GM23338 (cell line): Measurements from ENCODE around the gene SEC14L1. TPM values are rescaled to one million over a fixed set of nuclear protein-coding genes. Genes with fewer than 3 reads are reported as not detected.
A peak's percentile ranks its signal among the peaks of the same experiment; 100 is the strongest.

ENCODE experiments used
- ATAC-seq: fragments of 200-7000 bp; cut with Tn5 transposase; 3 replicates; pipeline ENCODE4 v1.9.1; 2020
- DNase-seq: peaks from one replicate; pipeline ENCODE4 v3.0.0-alpha.2; 2015; ENCODE audit warnings: low spot score
- H2AFZ ChIP-seq: fragments of 200-600 bp; sonication (generic); 2 replicates; pipeline ENCODE4 v1.8.0; 2016; ENCODE audit warnings: antibody characterized with exemption, mild to moderate bottlenecking, moderate library complexity
- H3F3A ChIP-seq: fragments of 200-600 bp; sonication (generic); replicated peaks from 2 replicates; pipeline ENCODE4 v1.8.0; 2017; ENCODE audit warnings: antibody characterized with exemption, mixed run types, low read depth
- H3K27ac ChIP-seq: fragments of 200-600 bp; sonication (generic); 2 replicates; pipeline ENCODE4 v1.6.1; 2016; ENCODE audit warnings: low read depth
- H3K27me3 ChIP-seq: fragments of 200-600 bp; sonication (generic); 2 replicates; pipeline ENCODE4 v1.8.0; 2016; ENCODE audit warnings: mild to moderate bottlenecking, mixed run types, moderate library complexity; ENCODE audit not compliant: insufficient read depth
- H3K36me3 ChIP-seq: fragments of 200-600 bp; sonication (generic); 2 replicates; pipeline ENCODE4 v1.8.0; 2016; ENCODE audit warnings: mild to moderate bottlenecking; ENCODE audit not compliant: insufficient read depth
- H3K4me1 ChIP-seq: fragments of 200-600 bp; sonication (generic); 2 replicates; pipeline ENCODE4 v1.8.0; 2016; ENCODE audit warnings: mild to moderate bottlenecking, moderate library complexity; ENCODE audit not compliant: insufficient read depth
- H3K4me2 ChIP-seq: fragments of 200-600 bp; sonication (generic); 2 replicates; pipeline ENCODE4 v1.7.1; 2017; ENCODE audit warnings: mixed run types
- H3K4me3 ChIP-seq: fragments of 200-600 bp; sonication (generic); 2 replicates; pipeline ENCODE4 v1.6.1; 2016; ENCODE audit warnings: mixed run types
- H3K79me2 ChIP-seq: fragments of 200-600 bp; sonication (generic); replicated peaks from 2 replicates; pipeline ENCODE4 v1.8.0; 2017; ENCODE audit warnings: mild to moderate bottlenecking; ENCODE audit not compliant: insufficient read depth
- H3K9me2 ChIP-seq: fragments of 200-600 bp; sonication (generic); 2 replicates; pipeline ENCODE4 v1.8.0; 2017; ENCODE audit not compliant: insufficient read depth
- H4K20me1 ChIP-seq: fragments of 200-600 bp; sonication (generic); replicated peaks from 2 replicates; pipeline ENCODE4 v1.8.0; 2017; ENCODE audit warnings: mild to moderate bottlenecking; ENCODE audit not compliant: insufficient read depth
- H3K27ac Mint-ChIP-seq: 2 replicates; pipeline ENCODE4 v1.8.0; 2020; ENCODE audit warnings: inconsistent platforms, mild to moderate bottlenecking, moderate library complexity, mixed read lengths
- H3K27me3 Mint-ChIP-seq: 3 replicates; pipeline ENCODE4 v1.8.0; 2022; ENCODE audit warnings: low read depth, mild to moderate bottlenecking, moderate library complexity, mixed read lengths, inconsistent platforms; ENCODE audit not compliant: insufficient read depth, poor library complexity
- H3K36me3 Mint-ChIP-seq: 3 replicates; pipeline ENCODE4 v1.8.0; 2021; ENCODE audit warnings: low read depth, mild to moderate bottlenecking, inconsistent platforms, moderate library complexity, mixed read lengths
- H3K4me1 Mint-ChIP-seq: 3 replicates; pipeline ENCODE4 v1.8.0; 2020; ENCODE audit warnings: mild to moderate bottlenecking, inconsistent platforms, mixed read lengths
- H3K4me3 Mint-ChIP-seq: 3 replicates; pipeline ENCODE4 v1.8.0; 2021; ENCODE audit warnings: moderate library complexity, mild to moderate bottlenecking, inconsistent platforms, mixed read lengths
- H3K9me3 Mint-ChIP-seq: 3 replicates; pipeline ENCODE4 v1.8.0; 2020; ENCODE audit warnings: moderate library complexity, mild to moderate bottlenecking, inconsistent platforms, mixed read lengths
- CREB1 ChIP-seq: fragments of 250-450 bp; sonication (Bioruptor Pico); IDR thresholded peaks from 2 replicates; pipeline ENCODE4 v1.5.0; 2020; ENCODE audit warnings: low read depth, mild to moderate bottlenecking, moderate library complexity
- CTCF ChIP-seq, 2 experiments: fragments of 200-600 bp in 1 of 2; sonication (generic) in 1 of 2; conservative IDR thresholded peaks; 2 replicates each; pipeline versions ENCODE4 v1.5.1 to v1.6.1; 2016 to 2017; ENCODE audit warnings: antibody characterized with exemption in 2 of 2, low read depth in 2 of 2, mild to moderate bottlenecking in 2 of 2, moderate library complexity in 1 of 2
- EZH2 ChIP-seq: fragments of 200-600 bp; sonication (generic); IDR thresholded peaks from one replicate; pipeline ENCODE4 v1.8.0; 2017; ENCODE audit warnings: antibody characterized with exemption, mild to moderate bottlenecking, low read depth; ENCODE audit not compliant: unreplicated experiment
- STAT1 ChIP-seq: IDR thresholded peaks from one replicate; pipeline ENCODE4 v1.6.1; 2016; ENCODE audit warnings: antibody characterized with exemption; ENCODE audit not compliant: unreplicated experiment
- polyA plus RNA-seq: library from polyadenylated mRNA; unstranded; fragments of >200 nt; fragmentation: Nextera tagmentation; extraction: Ambion mirVana; gene quantifications from 2 replicates; pipeline ENCODE4 v1.2.1, GENCODE V29; 2016
- total RNA-seq: library from RNA; depleted of rRNA; stranded (reverse); fragments of >200 nt; shearing (Covaris generic); gene quantifications from 2 replicates; pipeline ENCODE4 v1.2.3, GENCODE V29; 2014
- TF ChIP-seq, protein P1 (sequence below): fragments of 250-450 bp; sonication (Bioruptor Pico); IDR thresholded peaks from 2 replicates; pipeline ENCODE4 v1.5.0; 2020; ENCODE audit warnings: mild to moderate bottlenecking, moderate library complexity
- TF ChIP-seq, protein P2 (sequence below): IDR thresholded peaks from 2 replicates; pipeline ENCODE4 v1.6.1; 2016; ENCODE audit warnings: antibody characterized with exemption

SEC14L1 gene
- total and polyA plus RNA-seq, 2 experiments from 2014 or later, result 26.8 to 54.8 TPM

GRCh38 chr17:77208217-77208808, 67.5 kb downstream of the SEC14L1 start:
- Histone ChIP-seq H3K27me3 (no peaks in the 10 kb centered on the region), H3F3A (no peaks in the 10 kb centered on the region), H3K79me2 (no peaks in the 10 kb centered on the region), H3K36me3 (peaks cover 33% of the 10 kb centered on the region), H3K9me2 (no peaks in the 10 kb centered on the region), H3K4me2 (no peak overlapping the region), H3K27ac (no peak overlapping the region), H3K4me1 (no peaks in the 10 kb centered on the region), H3K4me3 (no peak overlapping the region), H4K20me1 (no peaks in the 10 kb centered on the region), H2AFZ (no peak overlapping the region)
- H3K36me3 Mint-ChIP-seq, result peaks cover 46% of the 10 kb centered on the region
- peaks cover 6% of the 10 kb centered on the region for H3K27me3 Mint-ChIP-seq
- no peak overlapping the region for H3K4me3 Mint-ChIP-seq
- DNase-seq, result peak; percentile 22
- peaks cover 3% of the 10 kb centered on the region; the same call in 2 of the 3 replicates for H3K4me1 Mint-ChIP-seq
- no peaks in the 10 kb centered on the region for H3K9me3 Mint-ChIP-seq
- peak overlapping the region; percentile 17; the same call in 1 of the 2 replicates for H3K27ac Mint-ChIP-seq
- TF ChIP-seq STAT1 (no peak), EZH2 (no peak), CTCF (conservative IDR thresholded peaks at IDR 0.05; ENCODE audit: low read depth in 2 of 2) (peak in 1 of 2 experiments; percentile 27; a peak in 2 of 4 replicates), CREB1 (CRISPR knock-in tag) (no peak)
- TF ChIP-seq, protein P1, sequence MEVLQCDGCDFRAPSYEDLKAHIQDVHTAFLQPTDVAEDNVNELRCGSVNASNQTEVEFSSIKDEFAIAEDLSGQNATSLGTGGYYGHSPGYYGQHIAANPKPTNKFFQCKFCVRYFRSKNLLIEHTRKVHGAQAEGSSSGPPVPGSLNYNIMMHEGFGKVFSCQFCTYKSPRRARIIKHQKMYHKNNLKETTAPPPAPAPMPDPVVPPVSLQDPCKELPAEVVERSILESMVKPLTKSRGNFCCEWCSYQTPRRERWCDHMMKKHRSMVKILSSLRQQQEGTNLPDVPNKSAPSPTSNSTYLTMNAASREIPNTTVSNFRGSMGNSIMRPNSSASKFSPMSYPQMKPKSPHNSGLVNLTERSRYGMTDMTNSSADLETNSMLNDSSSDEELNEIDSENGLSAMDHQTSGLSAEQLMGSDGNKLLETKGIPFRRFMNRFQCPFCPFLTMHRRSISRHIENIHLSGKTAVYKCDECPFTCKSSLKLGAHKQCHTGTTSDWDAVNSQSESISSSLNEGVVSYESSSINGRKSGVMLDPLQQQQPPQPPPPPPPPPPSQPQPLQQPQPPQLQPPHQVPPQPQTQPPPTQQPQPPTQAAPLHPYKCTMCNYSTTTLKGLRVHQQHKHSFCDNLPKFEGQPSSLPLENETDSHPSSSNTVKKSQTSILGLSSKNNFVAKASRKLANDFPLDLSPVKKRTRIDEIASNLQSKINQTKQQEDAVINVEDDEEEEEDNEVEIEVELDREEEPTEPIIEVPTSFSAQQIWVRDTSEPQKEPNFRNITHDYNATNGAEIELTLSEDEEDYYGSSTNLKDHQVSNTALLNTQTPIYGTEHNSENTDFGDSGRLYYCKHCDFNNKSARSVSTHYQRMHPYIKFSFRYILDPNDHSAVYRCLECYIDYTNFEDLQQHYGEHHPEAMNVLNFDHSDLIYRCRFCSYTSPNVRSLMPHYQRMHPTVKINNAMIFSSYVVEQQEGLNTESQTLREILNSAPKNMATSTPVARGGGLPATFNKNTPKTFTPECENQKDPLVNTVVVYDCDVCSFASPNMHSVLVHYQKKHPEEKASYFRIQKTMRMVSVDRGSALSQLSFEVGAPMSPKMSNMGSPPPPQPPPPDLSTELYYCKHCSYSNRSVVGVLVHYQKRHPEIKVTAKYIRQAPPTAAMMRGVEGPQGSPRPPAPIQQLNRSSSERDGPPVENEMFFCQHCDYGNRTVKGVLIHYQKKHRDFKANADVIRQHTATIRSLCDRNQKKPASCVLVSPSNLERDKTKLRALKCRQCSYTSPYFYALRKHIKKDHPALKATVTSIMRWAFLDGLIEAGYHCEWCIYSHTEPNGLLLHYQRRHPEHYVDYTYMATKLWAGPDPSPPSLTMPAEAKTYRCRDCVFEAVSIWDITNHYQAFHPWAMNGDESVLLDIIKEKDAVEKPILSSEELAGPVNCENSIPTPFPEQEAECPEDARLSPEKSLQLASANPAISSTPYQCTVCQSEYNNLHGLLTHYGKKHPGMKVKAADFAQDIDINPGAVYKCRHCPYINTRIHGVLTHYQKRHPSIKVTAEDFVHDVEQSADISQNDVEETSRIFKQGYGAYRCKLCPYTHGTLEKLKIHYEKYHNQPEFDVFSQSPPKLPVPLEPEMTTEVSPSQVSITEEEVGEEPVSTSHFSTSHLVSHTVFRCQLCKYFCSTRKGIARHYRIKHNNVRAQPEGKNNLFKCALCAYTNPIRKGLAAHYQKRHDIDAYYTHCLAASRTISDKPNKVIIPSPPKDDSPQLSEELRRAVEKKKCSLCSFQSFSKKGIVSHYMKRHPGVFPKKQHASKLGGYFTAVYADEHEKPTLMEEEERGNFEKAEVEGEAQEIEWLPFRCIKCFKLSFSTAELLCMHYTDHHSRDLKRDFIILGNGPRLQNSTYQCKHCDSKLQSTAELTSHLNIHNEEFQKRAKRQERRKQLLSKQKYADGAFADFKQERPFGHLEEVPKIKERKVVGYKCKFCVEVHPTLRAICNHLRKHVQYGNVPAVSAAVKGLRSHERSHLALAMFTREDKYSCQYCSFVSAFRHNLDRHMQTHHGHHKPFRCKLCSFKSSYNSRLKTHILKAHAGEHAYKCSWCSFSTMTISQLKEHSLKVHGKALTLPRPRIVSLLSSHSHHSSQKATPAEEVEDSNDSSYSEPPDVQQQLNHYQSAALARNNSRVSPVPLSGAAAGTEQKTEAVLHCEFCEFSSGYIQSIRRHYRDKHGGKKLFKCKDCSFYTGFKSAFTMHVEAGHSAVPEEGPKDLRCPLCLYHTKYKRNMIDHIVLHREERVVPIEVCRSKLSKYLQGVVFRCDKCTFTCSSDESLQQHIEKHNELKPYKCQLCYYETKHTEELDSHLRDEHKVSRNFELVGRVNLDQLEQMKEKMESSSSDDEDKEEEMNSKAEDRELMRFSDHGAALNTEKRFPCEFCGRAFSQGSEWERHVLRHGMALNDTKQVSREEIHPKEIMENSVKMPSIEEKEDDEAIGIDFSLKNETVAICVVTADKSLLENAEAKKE (CRISPR knock-in tag), result no peak
- TF ChIP-seq, protein P2, sequence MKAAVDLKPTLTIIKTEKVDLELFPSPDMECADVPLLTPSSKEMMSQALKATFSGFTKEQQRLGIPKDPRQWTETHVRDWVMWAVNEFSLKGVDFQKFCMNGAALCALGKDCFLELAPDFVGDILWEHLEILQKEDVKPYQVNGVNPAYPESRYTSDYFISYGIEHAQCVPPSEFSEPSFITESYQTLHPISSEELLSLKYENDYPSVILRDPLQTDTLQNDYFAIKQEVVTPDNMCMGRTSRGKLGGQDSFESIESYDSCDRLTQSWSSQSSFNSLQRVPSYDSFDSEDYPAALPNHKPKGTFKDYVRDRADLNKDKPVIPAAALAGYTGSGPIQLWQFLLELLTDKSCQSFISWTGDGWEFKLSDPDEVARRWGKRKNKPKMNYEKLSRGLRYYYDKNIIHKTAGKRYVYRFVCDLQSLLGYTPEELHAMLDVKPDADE, result no peak
- ATAC-seq, result peak; percentile 62
